Keratinocyte (primary cell): Measurements from ENCODE around the gene TIFAB. TPM values are rescaled to one million over a fixed set of nuclear protein-coding genes. Genes with fewer than 3 reads are reported as not detected.

Experiments used
- DNase-seq: peaks from one replicate; pipeline ENCODE4 v3.0.0-alpha.2; 2011; ENCODE audit warnings: low read depth, missing footprints, low spot score
- FAIRE-seq: peaks from 2 replicates; lab custom pipeline; 2011; peaks lifted over from hg19 to GRCh38; lab: Jason Lieb, UNC
- H2AFZ ChIP-seq: 2 replicates; pipeline ENCODE4 v1.6.0; 2012; ENCODE audit warnings: low read length, control low read depth, inconsistent platforms; ENCODE audit not compliant: control insufficient read depth
- H3K27ac ChIP-seq: 2 replicates; pipeline ENCODE4 v1.5.1; 2011; ENCODE audit warnings: low read length; ENCODE audit not compliant: control insufficient read depth, insufficient read depth
- H3K27me3 ChIP-seq: 3 replicates; pipeline ENCODE4 v1.6.0; 2011; ENCODE audit warnings: low read length; ENCODE audit not compliant: control insufficient read depth, insufficient read depth; ENCODE audit errors: extremely low read depth
- H3K36me3 ChIP-seq, 2 experiments: 2 replicates in 1 of 2; 3 replicates in 1 of 2; pipeline ENCODE4 v1.5.1; 2011; ENCODE audit warnings: low read length in 2 of 2, mild to moderate bottlenecking in 1 of 2; ENCODE audit not compliant: control insufficient read depth in 2 of 2, insufficient read depth in 2 of 2; ENCODE audit errors: extremely low read depth in 1 of 2
- H3K4me1 ChIP-seq: 3 replicates; pipeline ENCODE4 v1.5.1; 2011; ENCODE audit warnings: low read length; ENCODE audit not compliant: control insufficient read depth, insufficient read depth; ENCODE audit errors: extremely low read depth
- H3K4me2 ChIP-seq: 3 replicates; pipeline ENCODE4 v1.6.0; 2011; ENCODE audit warnings: low read depth, low read length; ENCODE audit not compliant: control insufficient read depth, insufficient read depth; ENCODE audit errors: extremely low read depth
- H3K4me3 ChIP-seq, 3 experiments: fragments of 200-600 bp in 1 of 3; sonication (generic) in 1 of 3; 2 replicates in 2 of 3; 3 replicates in 1 of 3; pipeline ENCODE4 v1.5.1; 2011 to 2016; ENCODE audit warnings: low read length in 3 of 3, mild to moderate bottlenecking in 3 of 3, control low read depth in 2 of 3, inconsistent platforms in 1 of 3, low read depth in 1 of 3, mixed read lengths in 1 of 3, mixed run types in 1 of 3, moderate library complexity in 1 of 3; ENCODE audit not compliant: control insufficient read depth in 2 of 3, insufficient read depth in 2 of 3; ENCODE audit errors: extremely low read depth in 1 of 3
- H3K79me2 ChIP-seq: 2 replicates; pipeline ENCODE4 v1.6.0; 2012; ENCODE audit warnings: low read length; ENCODE audit not compliant: control insufficient read depth, insufficient read depth
- H3K9ac ChIP-seq: 3 replicates; pipeline ENCODE4 v1.6.0; 2011; ENCODE audit warnings: low read length; ENCODE audit not compliant: control insufficient read depth, insufficient read depth; ENCODE audit errors: extremely low read depth
- H3K9me1 ChIP-seq: 3 replicates; pipeline ENCODE4 v1.6.0; 2011; ENCODE audit warnings: low read length; ENCODE audit not compliant: control insufficient read depth, insufficient read depth; ENCODE audit errors: extremely low read depth
- H3K9me3 ChIP-seq: 2 replicates; pipeline ENCODE4 v1.5.1; 2012; ENCODE audit warnings: low read depth, low read length; ENCODE audit not compliant: control insufficient read depth
- H4K20me1 ChIP-seq: 3 replicates; pipeline ENCODE4 v1.6.0; 2011; ENCODE audit warnings: low read length; ENCODE audit not compliant: control insufficient read depth, insufficient read depth; ENCODE audit errors: extremely low read depth
- EZH2 ChIP-seq: IDR thresholded peaks from one replicate; pipeline ENCODE4 v1.6.1; 2012; ENCODE audit warnings: inconsistent platforms, mild to moderate bottlenecking, low read length, moderate library complexity
- dilution Hi-C: fragments of 300-500 bp; cut with MboI; formaldehyde crosslinking; loops from one replicate; pipeline ENCODE4 v1.7.0; 2020; ENCODE audit warnings: low sequenced_read_pairs; ENCODE audit not compliant: extremely low pct_ligation_motif_present
- polyA plus RNA-seq, 5 experiments: library from polyadenylated mRNA; depleted of rRNA in 3 of 5; stranded (reverse) in 3 of 5; stranded (forward) in 1 of 5; unstranded in 1 of 5; fragments of >200 nt; gene quantifications; 1 replicate in 1 of 5; 2 replicates in 3 of 5; 3 replicates in 1 of 5; pipeline versions ENCODE4 v1.2.1 to v1.2.3, GENCODE V29; 2011 to 2012; ENCODE audit warnings: missing spikeins in 2 of 5, low read depth in 1 of 5, low replicate concordance in 1 of 5
- TF ChIP-seq, protein P1 (sequence below), 3 experiments: IDR thresholded peaks in 1 of 3; conservative IDR thresholded peaks in 1 of 3; optimal IDR thresholded peaks in 1 of 3; 2 replicates in 2 of 3; 3 replicates in 1 of 3; pipeline versions ENCODE3 to v1.5.1; 2011; ENCODE audit warnings: low read length in 3 of 3, mild to moderate bottlenecking in 3 of 3, moderate library complexity in 2 of 3, control low read depth in 1 of 3, inconsistent platforms in 1 of 3; ENCODE audit not compliant: insufficient read depth in 2 of 3; ENCODE audit errors: extremely low read depth in 1 of 3

The TIFAB gene
- polyA plus RNA-seq, 1 donor (not counting 4 experiments of a cell fraction or from before 2014, with no cell fraction given) = not detected

DNA sequence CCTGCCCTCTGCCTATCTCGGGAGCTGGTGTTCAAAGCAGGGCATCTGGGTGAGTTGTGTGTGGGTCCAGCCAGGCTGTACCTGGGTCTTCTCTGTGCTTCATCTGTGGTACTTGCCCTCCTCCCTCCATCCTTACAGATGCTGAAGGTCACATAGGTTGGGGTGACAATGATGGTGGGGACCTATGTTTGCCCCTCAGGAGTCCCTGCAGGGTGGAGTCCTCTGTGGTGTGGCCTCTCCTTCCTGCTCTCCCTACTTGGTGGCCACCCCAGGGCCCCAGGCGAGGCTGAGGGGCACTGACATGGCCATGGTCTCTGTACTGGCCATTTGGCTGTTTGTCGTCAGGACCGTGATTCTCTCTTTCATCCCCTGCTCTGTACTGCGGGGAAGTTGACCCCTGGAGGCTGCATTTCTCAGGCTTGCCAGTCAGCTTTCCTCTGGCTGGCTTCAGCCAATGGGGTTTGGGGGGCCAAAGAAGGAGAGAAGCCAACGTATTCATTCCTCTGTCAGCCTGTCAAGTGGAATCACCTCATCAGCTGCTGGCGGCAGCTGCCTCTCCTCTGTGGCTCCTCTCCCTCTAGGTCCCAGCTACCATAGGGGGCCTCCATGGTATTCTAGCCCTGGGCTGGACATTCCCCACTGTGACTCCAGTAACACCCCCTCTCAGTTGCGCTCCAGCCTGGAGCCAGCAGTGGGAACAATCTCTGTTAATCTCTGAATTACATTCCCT is 9.6 kb downstream of the TIFAB start:
- H3K9me3 ChIP-seq = no peaks in the 10 kb centered on the region
- H2AFZ ChIP-seq = no peak overlapping the region
- no peak for TF ChIP-seq EZH2
- TF ChIP-seq, protein P1, sequence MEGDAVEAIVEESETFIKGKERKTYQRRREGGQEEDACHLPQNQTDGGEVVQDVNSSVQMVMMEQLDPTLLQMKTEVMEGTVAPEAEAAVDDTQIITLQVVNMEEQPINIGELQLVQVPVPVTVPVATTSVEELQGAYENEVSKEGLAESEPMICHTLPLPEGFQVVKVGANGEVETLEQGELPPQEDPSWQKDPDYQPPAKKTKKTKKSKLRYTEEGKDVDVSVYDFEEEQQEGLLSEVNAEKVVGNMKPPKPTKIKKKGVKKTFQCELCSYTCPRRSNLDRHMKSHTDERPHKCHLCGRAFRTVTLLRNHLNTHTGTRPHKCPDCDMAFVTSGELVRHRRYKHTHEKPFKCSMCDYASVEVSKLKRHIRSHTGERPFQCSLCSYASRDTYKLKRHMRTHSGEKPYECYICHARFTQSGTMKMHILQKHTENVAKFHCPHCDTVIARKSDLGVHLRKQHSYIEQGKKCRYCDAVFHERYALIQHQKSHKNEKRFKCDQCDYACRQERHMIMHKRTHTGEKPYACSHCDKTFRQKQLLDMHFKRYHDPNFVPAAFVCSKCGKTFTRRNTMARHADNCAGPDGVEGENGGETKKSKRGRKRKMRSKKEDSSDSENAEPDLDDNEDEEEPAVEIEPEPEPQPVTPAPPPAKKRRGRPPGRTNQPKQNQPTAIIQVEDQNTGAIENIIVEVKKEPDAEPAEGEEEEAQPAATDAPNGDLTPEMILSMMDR (optimal IDR thresholded peaks at IDR 0.05 in 1 of 3, IDR thresholded peaks at IDR 0.05 in 1 of 3, conservative IDR thresholded peaks at IDR 0.05 in 1 of 3; ENCODE audit: extremely low read depth in 1 of 3, insufficient read depth in 2 of 3, low read length in 3 of 3) = no peak
- no peak overlapping the region for H3K9ac ChIP-seq
- no peaks in the 10 kb centered on the region for H3K79me2 ChIP-seq
- no peak overlapping the region for H3K4me2 ChIP-seq
- peaks cover 4% of the 10 kb centered on the region for H3K4me1 ChIP-seq
- peaks cover 5% of the 10 kb centered on the region for H3K27me3 ChIP-seq
- no peak overlapping the region for H3K27ac ChIP-seq
- H3K36me3 ChIP-seq = no peaks in the 10 kb centered on the region
- no peak overlapping the region for H3K4me3 ChIP-seq
- FAIRE-seq (no peak), DNase-seq (no peak)
- dilution Hi-C loops = no loop called here
- no peaks in the 10 kb centered on the region for H3K9me1 ChIP-seq
- no peaks in the 10 kb centered on the region for H4K20me1 ChIP-seq

DNA sequence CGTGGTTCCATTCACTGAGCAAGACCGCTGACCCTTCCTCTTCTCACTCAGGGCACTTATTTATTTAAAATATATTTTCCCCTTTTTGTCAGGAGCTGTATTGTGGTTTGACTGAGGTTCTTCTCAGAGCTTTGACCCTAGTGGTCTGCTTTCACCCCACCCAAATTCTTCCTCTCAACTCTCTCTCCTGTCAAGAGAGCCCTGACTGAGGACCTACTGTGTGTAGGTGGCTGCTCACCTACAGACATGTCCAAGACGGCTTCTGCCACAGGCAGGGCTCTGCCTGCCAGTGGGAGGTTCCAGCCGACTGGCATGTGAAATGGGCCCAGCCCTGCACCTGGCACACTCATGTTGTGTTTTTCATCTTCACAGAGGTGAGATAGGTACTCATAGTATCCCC is 10.2 kb downstream of the TIFAB start:
- dilution Hi-C loops = no loop called here
- H3K9me3 ChIP-seq = no peaks in the 10 kb centered on the region
- TF ChIP-seq, protein P1 (optimal IDR thresholded peaks at IDR 0.05 in 1 of 3, IDR thresholded peaks at IDR 0.05 in 1 of 3, conservative IDR thresholded peaks at IDR 0.05 in 1 of 3; ENCODE audit: extremely low read depth in 1 of 3, insufficient read depth in 2 of 3, low read length in 3 of 3) = no peak
- TF ChIP-seq EZH2 = no peak
- no peak for DNase-seq
- peaks cover 7% of the 10 kb centered on the region for H3K27me3 ChIP-seq
- no peaks in the 10 kb centered on the region for H3K36me3 ChIP-seq
- no peak overlapping the region for H3K4me3 ChIP-seq
- H4K20me1 ChIP-seq = no peaks in the 10 kb centered on the region
- no peak overlapping the region for H3K27ac ChIP-seq
- no peak for FAIRE-seq
- no peaks in the 10 kb centered on the region for H3K9me1 ChIP-seq
- H3K79me2 ChIP-seq = no peaks in the 10 kb centered on the region
- no peak overlapping the region for H3K4me2 ChIP-seq
- H3K4me1 ChIP-seq = peaks cover 4% of the 10 kb centered on the region
- H2AFZ ChIP-seq = no peak overlapping the region
- no peak overlapping the region for H3K9ac ChIP-seq
